HL-60 (cell line): ENCODE measurements around the gene DDX27.
A peak's percentile ranks its signal among the peaks of the same experiment; 100 is the strongest.

Experiments
- DNase-seq, 2 experiments: peaks; one replicate each; pipeline ENCODE4 v3.0.0-alpha.2; 2010 to 2020; ENCODE audit warnings: low read depth in 1 of 2, low spot score in 1 of 2
- H3K27ac ChIP-seq: fragments of 250-450 bp; sonication (Bioruptor Pico); replicated peaks from 2 replicates; pipeline ENCODE4 v1.5.1; 2020; ENCODE audit warnings: mild to moderate bottlenecking, moderate library complexity
- H3K27me3 ChIP-seq: fragments of 250-450 bp; sonication (Bioruptor Pico); 2 replicates; pipeline ENCODE4 v1.5.1; 2021; ENCODE audit warnings: mild to moderate bottlenecking, moderate library complexity; ENCODE audit not compliant: insufficient read depth, poor library complexity, severe bottlenecking
- H3K4me3 ChIP-seq: replicated peaks from 2 replicates; pipeline ENCODE4 v1.5.1; 2011; ENCODE audit warnings: mild to moderate bottlenecking, control low read depth, low read length; ENCODE audit not compliant: insufficient read depth
- GABPA ChIP-seq: IDR thresholded peaks from 2 replicates; pipeline ENCODE4 v1.6.1; 2012; ENCODE audit warnings: low read depth
- POLR2AphosphoS5 ChIP-seq: IDR thresholded peaks from 2 replicates; pipeline ENCODE4 v1.6.1; 2012; ENCODE audit warnings: low read depth
- SPI1 ChIP-seq: IDR thresholded peaks from 2 replicates; pipeline ENCODE4 v1.6.1; 2012; ENCODE audit warnings: low read depth, mild to moderate bottlenecking, borderline replicate concordance
- TF ChIP-seq, protein P1 (sequence below): IDR thresholded peaks from one replicate; pipeline ENCODE4 v1.5.1; 2011; ENCODE audit warnings: low read length, control low read depth, inconsistent platforms; ENCODE audit not compliant: insufficient read depth
- TF ChIP-seq, protein P2 (sequence below): IDR thresholded peaks from 2 replicates; pipeline ENCODE4 v1.6.1; 2012; ENCODE audit warnings: low read depth; ENCODE audit not compliant: insufficient replicate concordance

Gene DDX27

DNA sequence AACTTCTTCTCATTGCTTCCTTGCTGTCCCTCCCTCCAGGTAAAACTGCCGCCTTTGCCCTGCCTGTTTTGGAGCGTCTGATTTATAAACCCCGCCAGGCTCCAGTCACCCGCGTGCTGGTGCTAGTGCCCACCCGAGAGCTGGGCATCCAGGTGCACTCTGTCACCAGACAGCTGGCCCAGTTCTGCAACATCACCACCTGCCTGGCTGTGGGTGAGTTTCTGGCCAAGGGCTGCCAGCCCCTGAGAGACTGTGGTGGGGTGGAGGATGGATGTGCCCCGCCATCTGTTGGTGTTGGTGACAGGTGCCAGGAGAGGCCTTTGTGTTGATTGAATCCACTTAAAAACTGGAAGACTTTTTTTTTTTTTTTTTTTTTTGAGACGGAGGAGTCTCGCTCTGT is 9.5 kb downstream of the DDX27 start:
- H3K27ac ChIP-seq: no peak overlapping the region
- H3K27me3 ChIP-seq: no peaks in the 10 kb centered on the region
- no peak for DNase-seq
- no peak overlapping the region for H3K4me3 ChIP-seq
- TF ChIP-seq, protein P1, sequence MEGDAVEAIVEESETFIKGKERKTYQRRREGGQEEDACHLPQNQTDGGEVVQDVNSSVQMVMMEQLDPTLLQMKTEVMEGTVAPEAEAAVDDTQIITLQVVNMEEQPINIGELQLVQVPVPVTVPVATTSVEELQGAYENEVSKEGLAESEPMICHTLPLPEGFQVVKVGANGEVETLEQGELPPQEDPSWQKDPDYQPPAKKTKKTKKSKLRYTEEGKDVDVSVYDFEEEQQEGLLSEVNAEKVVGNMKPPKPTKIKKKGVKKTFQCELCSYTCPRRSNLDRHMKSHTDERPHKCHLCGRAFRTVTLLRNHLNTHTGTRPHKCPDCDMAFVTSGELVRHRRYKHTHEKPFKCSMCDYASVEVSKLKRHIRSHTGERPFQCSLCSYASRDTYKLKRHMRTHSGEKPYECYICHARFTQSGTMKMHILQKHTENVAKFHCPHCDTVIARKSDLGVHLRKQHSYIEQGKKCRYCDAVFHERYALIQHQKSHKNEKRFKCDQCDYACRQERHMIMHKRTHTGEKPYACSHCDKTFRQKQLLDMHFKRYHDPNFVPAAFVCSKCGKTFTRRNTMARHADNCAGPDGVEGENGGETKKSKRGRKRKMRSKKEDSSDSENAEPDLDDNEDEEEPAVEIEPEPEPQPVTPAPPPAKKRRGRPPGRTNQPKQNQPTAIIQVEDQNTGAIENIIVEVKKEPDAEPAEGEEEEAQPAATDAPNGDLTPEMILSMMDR: no peak
- TF ChIP-seq, protein P2, sequence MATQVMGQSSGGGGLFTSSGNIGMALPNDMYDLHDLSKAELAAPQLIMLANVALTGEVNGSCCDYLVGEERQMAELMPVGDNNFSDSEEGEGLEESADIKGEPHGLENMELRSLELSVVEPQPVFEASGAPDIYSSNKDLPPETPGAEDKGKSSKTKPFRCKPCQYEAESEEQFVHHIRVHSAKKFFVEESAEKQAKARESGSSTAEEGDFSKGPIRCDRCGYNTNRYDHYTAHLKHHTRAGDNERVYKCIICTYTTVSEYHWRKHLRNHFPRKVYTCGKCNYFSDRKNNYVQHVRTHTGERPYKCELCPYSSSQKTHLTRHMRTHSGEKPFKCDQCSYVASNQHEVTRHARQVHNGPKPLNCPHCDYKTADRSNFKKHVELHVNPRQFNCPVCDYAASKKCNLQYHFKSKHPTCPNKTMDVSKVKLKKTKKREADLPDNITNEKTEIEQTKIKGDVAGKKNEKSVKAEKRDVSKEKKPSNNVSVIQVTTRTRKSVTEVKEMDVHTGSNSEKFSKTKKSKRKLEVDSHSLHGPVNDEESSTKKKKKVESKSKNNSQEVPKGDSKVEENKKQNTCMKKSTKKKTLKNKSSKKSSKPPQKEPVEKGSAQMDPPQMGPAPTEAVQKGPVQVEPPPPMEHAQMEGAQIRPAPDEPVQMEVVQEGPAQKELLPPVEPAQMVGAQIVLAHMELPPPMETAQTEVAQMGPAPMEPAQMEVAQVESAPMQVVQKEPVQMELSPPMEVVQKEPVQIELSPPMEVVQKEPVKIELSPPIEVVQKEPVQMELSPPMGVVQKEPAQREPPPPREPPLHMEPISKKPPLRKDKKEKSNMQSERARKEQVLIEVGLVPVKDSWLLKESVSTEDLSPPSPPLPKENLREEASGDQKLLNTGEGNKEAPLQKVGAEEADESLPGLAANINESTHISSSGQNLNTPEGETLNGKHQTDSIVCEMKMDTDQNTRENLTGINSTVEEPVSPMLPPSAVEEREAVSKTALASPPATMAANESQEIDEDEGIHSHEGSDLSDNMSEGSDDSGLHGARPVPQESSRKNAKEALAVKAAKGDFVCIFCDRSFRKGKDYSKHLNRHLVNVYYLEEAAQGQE: no peak
- TF ChIP-seq GABPA: no peak
- TF ChIP-seq SPI1: no peak
- TF ChIP-seq POLR2AphosphoS5: no peak

DNA sequence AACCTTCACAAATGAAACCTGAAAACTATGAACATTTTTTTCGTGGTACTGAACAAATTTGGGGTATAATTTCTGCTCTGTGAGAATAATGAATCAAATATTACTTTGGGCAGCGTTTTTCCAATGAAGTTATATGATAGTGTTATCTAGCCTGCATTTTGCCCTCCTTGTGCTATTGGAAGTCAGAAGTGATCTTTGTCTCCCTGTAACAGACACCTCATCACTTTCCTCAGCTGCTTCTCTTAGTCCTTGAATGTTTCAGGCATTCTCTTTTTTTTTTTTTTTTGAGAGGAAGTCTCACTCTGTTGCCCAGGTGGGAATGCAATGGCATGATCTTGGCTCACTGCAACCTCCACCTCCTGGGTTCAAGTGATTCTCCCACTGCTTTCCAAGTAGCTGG is 10.2 kb downstream of the DDX27 start:
- no peaks in the 10 kb centered on the region for H3K27me3 ChIP-seq
- TF ChIP-seq POLR2AphosphoS5 (no peak), SPI1 (no peak), GABPA (no peak)
- TF ChIP-seq, protein P1: no peak
- TF ChIP-seq, protein P2: no peak
- H3K4me3 ChIP-seq: no peak overlapping the region
- DNase-seq: no peak
- H3K27ac ChIP-seq: no peak overlapping the region

DNA sequence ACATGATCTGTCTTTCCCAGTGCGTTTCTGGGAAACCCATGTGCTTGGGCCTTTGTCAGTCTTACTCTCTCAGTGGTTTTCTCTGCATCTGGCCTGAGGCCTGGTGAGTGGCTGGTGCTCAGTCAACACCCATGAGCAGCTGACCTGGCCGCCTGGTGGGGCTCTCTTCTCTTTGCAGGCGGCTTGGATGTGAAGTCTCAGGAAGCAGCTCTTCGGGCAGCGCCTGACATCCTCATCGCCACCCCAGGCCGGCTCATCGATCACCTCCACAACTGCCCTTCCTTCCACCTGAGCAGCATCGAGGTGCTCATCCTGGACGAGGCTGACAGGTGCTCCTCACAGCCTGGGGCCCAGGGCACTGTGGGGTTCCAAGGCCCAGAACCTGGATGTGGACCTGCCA is 10.8 kb downstream of the DDX27 start:
- H3K4me3 ChIP-seq: no peak overlapping the region

More for the DNA sequence above, 10.8 kb downstream of the DDX27 start:
- no peak for TF ChIP-seq POLR2AphosphoS5
- TF ChIP-seq, protein P2: no peak
- TF ChIP-seq SPI1: no peak
- TF ChIP-seq GABPA: no peak
- TF ChIP-seq, protein P1: no peak
- no peak for DNase-seq
- H3K27ac ChIP-seq: peak overlapping the region; percentile 60
- H3K27me3 ChIP-seq: no peaks in the 10 kb centered on the region
